GF-D8 (cell line): Measurements from ENCODE around the gene BBC3.

Experiments used
- DNase-seq: peaks from one replicate; lab custom pipeline; 2025; lab: John Stamatoyannopoulos, UW

Gene BBC3

DNA sequence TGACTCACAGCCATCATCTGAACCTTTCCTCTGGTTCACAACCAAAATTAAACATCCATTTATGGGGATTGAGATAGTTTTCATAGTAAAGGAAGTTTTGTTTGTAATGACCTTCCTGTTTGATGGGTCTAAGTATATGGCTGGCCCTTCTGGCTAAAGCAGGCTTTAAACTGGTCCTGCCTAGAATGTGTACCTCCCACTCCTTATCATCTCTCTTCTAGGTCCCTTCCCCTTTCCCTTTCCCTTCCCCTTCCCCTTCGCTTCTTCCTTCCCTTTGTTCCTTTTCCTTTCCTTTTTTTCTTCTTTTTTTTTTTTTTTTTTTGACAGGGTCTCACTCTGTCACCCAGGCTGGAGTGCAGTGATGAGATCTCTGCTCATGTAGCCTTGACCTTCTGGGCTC, 35.6 kb downstream of the BBC3 start:
- DNase-seq, result no peak

DNA sequence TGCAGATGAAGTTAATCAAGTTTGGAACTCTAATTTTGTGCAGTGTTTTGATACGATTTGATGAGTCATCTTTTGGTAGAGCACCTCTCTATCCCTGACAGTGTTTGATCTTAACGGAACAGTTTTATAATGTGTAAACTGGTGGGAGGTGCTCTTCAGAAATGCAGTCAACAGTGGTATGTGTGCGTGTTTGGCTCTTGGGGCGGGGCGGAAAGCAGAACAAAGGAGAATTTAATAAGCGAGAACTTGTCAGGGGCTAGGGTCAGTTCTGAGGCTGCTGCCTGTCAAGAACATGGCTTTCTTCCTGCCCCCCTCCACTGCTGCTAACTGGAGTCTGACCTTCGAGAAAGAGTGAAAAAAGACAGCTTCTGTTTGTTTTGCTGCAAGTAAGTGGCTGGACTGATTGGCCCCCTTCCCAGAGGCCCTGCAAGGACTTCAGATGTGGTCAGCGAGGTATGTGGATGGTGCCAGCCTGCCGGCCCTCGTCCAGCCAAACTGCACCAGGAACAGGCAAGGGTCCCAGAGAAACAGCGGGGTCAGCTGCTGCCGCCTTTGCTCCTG, 40.8 kb downstream of the BBC3 start:
- no peak for DNase-seq

DNA sequence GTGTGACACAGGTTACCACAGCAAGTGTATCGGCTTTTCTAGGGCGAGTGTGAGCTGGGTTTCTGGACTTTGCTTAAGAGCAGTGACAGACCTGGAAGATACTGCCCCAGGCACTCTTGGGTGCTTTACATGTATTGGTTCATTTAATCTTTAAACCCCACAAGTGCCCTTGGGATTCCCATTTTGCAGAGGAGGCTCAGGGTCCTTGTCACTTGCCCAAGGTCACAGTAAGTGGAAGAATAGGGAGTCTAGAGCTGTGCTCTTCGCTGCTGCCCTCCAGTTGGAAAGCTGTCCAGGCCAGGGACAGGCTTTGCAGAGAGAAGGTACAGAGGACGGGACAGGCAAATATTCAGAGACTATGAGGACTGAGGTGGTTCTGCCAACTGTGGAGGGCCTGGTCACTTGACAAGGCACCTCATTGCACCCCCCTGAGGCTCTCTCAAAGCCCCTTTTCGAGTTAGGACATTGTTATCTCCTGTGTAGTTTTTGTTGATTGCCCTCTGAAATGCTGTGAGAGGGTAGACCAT, 42.4 kb downstream of the BBC3 start:
- DNase-seq, result no peak

DNA sequence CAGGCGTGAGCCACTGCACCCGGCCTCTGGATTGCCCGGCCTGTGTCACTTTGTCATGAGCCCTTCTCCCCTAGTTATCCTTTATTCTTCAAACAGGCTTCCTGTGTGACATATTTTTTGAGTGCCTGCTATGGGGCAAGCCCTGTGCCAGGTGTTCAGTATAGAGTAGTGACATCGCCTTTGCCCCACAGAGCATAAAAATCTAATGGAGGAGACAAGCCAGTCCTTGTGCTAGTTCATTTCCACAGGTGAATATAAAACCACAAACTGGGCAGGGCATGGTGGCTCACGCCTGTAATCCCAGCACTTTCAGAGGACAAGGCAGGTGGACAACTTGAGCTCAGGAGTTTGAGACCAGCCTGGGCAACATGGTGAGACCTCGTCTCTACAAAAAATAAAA, 43.2 kb downstream of the BBC3 start:
- DNase-seq, result no peak

DNA sequence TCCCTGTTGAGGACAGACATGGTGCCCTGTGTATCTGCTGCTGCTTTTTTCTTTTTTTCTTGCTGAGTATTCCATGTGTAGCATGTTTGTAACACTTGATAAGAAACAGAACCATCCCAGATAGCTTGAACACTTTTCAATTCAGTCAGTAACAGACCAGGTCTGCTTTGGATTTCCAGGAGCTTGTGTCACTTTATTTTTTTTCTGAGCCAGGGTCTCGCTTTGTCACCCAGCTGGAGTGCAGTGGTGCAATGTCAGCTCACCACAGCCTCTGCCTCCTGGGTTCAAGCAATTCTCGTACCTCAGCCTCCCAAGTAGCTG, 43.7 kb downstream of the BBC3 start:
- no peak for DNase-seq

DNA sequence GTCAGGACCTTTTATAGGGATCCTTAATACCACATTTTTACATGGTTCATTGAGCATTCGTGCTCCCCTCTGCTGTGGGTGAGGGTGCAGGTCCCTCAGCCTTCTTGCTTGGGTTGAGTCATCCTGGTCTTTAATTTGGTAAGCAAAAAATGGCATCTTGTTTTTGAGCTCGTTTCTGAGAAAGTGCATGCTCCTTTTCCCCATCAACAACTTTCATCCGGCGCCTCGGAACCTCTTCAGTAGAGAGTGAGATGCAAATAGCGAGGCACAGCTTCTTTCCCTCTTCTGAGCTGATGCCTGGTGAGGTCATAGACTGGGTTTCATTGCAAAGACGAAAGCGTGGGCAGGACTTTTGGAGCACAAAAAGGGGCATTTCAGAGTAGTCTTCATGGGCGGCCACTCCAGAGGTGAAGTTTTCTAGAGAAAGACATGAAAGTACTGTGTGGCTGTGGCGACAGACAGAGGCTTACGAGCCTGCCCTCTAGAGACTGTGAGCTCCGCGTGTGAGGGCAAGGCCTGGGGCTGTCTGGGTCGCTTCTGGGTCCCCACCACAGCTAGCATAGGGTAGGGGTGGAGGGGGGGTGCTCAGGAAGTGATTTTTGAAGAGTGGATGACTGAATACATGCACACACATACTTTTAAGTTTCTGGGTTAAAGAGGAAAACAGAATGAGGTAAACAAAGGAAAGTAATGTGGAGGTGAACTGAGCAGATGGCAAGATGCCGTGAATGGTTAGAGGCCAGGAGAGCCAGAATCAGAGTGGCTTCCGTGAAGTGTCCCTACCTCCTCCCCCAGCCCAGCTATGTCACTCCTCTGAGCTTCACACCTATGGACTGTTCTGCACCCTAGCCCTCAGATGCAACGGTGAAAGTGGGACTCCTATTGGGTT, 44.3 kb downstream of the BBC3 start:
- DNase-seq, result no peak

DNA sequence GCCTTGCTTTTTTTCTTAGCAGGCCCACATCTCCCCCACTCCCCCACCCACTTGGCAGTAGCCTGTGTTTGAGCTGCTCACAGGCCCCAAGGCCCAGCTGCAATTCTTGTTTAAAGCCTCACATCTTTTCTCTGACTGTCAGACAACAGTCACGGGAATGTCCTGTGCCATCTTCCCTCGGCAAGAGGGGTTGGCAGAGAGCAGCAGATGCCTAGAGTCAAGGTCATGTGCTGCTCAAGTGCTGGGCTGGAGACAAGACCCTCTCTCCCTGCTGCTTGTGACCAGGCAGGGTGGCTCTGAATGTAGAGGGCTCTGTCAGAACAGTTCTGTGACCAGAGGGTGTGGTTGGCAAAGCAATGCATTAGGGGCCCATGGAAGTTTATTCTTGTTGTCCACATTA, 47.4 kb downstream of the BBC3 start:
- no peak for DNase-seq

DNA sequence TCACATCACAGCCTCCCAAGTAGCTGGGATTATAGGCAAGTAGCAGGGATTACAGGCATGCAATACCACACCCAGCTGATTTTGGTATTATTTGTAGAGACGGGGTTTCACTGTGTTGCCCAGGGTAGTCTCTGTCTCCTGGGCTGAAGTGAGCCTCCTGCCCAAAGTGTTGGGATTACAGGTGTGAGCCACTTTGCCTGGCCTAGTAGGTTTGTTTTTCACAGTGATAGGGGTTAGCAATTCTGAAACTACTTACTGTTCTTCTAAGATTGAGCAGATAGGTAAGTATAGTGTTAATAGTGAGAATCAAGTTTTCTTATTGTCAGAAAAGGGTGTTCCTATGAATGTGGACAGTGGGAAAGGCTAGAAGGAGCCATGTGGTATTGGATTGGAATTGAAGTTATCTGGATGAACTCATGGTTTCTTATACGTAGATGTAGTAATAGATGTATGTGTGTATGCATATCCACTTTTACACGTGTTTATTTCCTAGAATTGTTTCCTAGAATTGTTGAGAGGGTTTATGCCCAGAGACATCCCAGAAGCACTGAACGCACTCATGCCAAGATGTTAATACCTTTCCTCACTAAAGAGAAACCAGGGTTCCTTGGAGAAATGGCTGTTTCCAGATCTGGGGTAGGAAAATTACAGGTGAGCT, 51.2 kb downstream of the BBC3 start:
- no peak for DNase-seq

DNA sequence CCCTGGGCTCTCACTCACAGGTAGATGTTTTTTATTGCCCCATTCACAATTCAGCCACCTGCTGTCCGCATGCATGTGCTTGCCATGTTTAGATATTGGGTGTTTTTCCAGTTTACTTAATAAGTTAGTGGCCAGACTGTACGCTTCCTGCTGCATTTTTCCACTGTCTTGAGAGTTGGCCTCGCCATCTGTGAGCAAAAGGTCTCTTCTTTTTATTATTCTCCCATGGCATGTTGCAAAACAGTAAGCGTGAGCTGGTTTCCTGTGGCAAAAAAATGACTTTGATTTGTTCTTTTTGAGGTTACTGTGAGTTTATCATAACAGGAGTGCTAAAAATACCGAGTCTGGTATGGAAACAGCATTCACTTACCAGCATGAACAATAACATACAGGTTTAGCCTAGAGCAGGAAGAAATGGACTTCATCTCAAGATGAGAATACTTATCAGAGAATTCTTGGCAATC, 54.3 kb downstream of the BBC3 start:
- peak; percentile 36 for DNase-seq

DNA sequence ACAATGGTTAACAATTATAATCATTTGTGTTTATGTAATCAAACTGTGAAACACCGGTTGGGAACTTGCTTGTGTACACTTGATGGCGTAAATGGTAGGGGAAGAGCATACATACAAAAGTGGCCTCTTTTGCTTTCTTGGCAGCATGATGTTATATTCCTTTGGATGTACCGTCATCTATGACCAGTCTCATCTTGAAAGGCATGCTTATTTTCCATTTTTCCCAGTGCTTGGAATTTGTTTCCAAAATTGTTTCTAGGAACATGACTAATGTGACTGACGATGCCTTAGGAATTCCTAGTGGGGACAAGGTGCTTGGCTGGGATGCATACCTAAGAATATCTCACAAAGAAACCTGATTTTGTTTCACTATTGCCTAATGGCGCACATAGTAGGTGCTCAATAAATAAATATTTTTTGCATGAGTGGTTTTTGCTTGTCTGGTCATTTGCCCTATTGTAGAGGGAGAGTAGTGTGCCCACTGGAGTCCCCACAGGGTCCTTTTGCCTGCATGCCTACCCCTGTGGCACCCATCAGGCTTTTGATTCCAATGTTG, 54.9 kb downstream of the BBC3 start:
- DNase-seq, result no peak

DNA sequence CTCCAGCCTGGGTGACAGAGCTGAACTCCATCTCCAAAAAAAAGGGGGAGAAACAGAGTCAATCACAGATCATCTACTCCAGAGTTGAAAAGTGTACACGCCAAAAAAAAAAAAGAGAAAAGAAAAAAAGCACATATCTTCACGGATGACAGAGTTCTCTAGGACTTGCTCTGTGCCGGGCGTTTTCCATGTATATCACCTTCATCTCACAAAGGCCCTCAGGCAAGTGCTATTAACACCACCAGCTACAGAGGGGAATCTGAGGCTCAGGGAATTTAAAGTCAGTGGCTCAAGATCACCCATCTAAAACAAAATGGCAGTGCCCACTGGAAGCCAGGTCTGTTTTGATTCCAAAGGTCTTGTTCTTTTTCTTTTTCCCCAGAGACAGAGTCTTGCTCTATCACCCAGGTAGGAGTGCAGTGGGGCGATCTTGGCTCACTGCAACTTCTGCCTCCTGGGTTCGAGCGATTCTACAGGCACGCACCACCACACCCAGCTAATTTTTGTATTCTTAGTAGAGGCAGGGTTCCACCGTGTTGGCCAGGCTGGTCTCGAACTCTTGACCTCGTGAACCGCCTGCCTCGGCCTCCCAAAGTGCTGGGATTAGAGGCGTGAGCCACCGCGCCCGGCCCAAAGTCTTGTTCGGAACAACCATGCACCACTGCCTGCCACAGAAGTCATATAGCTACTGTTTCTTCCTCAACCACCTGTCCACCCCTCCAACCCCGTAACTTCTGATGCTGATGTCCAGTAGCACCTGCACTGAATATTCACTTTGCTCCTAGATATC, 58.1 kb downstream of the BBC3 start:
- DNase-seq, result no peak
